HepG2 (cell line): ENCODE measurements around the gene ZBTB46. TPM values are rescaled to one million over a fixed set of nuclear protein-coding genes. Genes with fewer than 3 reads are reported as not detected.

ENCODE experiments used
- GMEB2 ChIP-seq: IDR thresholded peaks from 2 replicates; pipeline ENCODE4 v1.6.1; 2016; ENCODE audit warnings: missing biosample characterization, missing genetic modification reagents, low read depth
- HNRNPUL1 ChIP-seq: fragments of 200-400 bp; formaldehyde crosslinking; IDR thresholded peaks from 2 replicates; pipeline ENCODE4 v1.6.1; 2017; ENCODE audit warnings: low read depth, mild to moderate bottlenecking, low read length, moderate library complexity
- IRX3 ChIP-seq: sonication (generic); formaldehyde crosslinking; IDR thresholded peaks from 2 replicates; pipeline ENCODE4 v1.8.1; 2023; ENCODE audit warnings: mild to moderate bottlenecking, low read depth, missing genetic modification reagents, borderline replicate concordance
- MED1 ChIP-seq: sonication (generic); formaldehyde crosslinking; IDR thresholded peaks from 2 replicates; pipeline ENCODE4 v1.4.0; 2020; ENCODE audit warnings: missing genetic modification reagents
- PRDM15 ChIP-seq: sonication (generic); formaldehyde crosslinking; IDR thresholded peaks from 2 replicates; pipeline ENCODE4 v1.4.0; 2020; ENCODE audit warnings: missing genetic modification reagents
- RXRA ChIP-seq: sonication (generic); formaldehyde crosslinking; IDR thresholded peaks from 2 replicates; pipeline ENCODE4 v1.5.1; 2020; ENCODE audit warnings: missing genetic modification reagents
- SATB2 ChIP-seq: sonication (generic); formaldehyde crosslinking; IDR thresholded peaks from 2 replicates; pipeline ENCODE4 v1.5.0; 2020; ENCODE audit warnings: missing genetic modification reagents
- TEAD3 ChIP-seq: optimal IDR thresholded peaks from 2 replicates; pipeline ENCODE3; 2016; ENCODE audit warnings: borderline replicate concordance
- TP53 ChIP-seq: sonication (generic); formaldehyde crosslinking; conservative IDR thresholded peaks from 2 replicates; pipeline ENCODE4 v1.4.0; 2020; ENCODE audit warnings: missing genetic modification reagents
- U2AF1 ChIP-seq: fragments of 200-400 bp; formaldehyde crosslinking; optimal IDR thresholded peaks from 2 replicates; pipeline ENCODE3; 2017; ENCODE audit warnings: mild to moderate bottlenecking, low read depth, low read length
- ZBTB42 ChIP-seq: sonication (generic); formaldehyde crosslinking; IDR thresholded peaks from 2 replicates; pipeline ENCODE4 v1.5.0; 2020; ENCODE audit warnings: mild to moderate bottlenecking, missing genetic modification reagents
- ZBTB43 ChIP-seq: sonication (generic); formaldehyde crosslinking; conservative IDR thresholded peaks from 2 replicates; pipeline ENCODE4 v1.4.0; 2020; ENCODE audit warnings: missing genetic modification reagents
- ZNF225 ChIP-seq: sonication (generic); formaldehyde crosslinking; IDR thresholded peaks from 2 replicates; pipeline ENCODE4 v1.4.0; 2020; ENCODE audit warnings: mild to moderate bottlenecking, missing genetic modification reagents
- ZNF232 ChIP-seq: sonication (generic); formaldehyde crosslinking; IDR thresholded peaks from 2 replicates; pipeline ENCODE4 v1.4.0; 2020; ENCODE audit warnings: missing genetic modification reagents, borderline replicate concordance
- ZNF317 ChIP-seq: sonication (generic); formaldehyde crosslinking; IDR thresholded peaks from 2 replicates; pipeline ENCODE4 v1.5.0; 2020; ENCODE audit warnings: mild to moderate bottlenecking, missing genetic modification reagents
- ZNF329 ChIP-seq: sonication (generic); formaldehyde crosslinking; IDR thresholded peaks from 2 replicates; pipeline ENCODE4 v1.9.0; 2021; ENCODE audit warnings: low read depth, mild to moderate bottlenecking, missing genetic modification reagents
- ZNF367 ChIP-seq: sonication (generic); formaldehyde crosslinking; IDR thresholded peaks from 2 replicates; pipeline ENCODE4 v1.4.0; 2020; ENCODE audit warnings: missing genetic modification reagents, borderline replicate concordance
- ZNF605 ChIP-seq: sonication (generic); formaldehyde crosslinking; IDR thresholded peaks from 2 replicates; pipeline ENCODE4 v1.8.0; 2022; ENCODE audit warnings: mild to moderate bottlenecking, missing genetic modification reagents
- ZNF607 ChIP-seq: sonication (generic); formaldehyde crosslinking; IDR thresholded peaks from 2 replicates; pipeline ENCODE4 v1.5.1; 2020; ENCODE audit warnings: missing genetic modification reagents, mild to moderate bottlenecking, borderline replicate concordance
- ZSCAN5A ChIP-seq: sonication (generic); formaldehyde crosslinking; IDR thresholded peaks from 2 replicates; pipeline ENCODE4 v1.8.0; 2022; ENCODE audit warnings: mild to moderate bottlenecking, missing genetic modification reagents, borderline replicate concordance
- polyA plus RNA-seq, 8 experiments: library from polyadenylated mRNA; depleted of rRNA in 3 of 8; stranded (reverse) in 7 of 8; unstranded in 1 of 8; fragments of >200 nt; fragmentation: Illumina TruSeq in 4 of 8; extraction: Trizol in 4 of 8; gene quantifications; 2 replicates each; pipeline versions ENCODE4 v1.2.1 to v1.2.3, GENCODE V29; 2011 to 2016; ENCODE audit warnings: low read depth in 4 of 8, missing spikeins in 1 of 8, mixed read lengths in 1 of 8; ENCODE audit not compliant: insufficient read depth in 1 of 8
- total RNA-seq, 5 experiments: library from RNA; depleted of rRNA; stranded (reverse); fragments of >200 nt; fragmentation: Illumina TruSeq; extraction: Trizol; gene quantifications; 2 replicates each; pipeline ENCODE4 v1.2.3, GENCODE V29; 2016; ENCODE audit warnings: low read depth in 1 of 5

The ZBTB46 gene
- total and polyA plus RNA-seq, 2 of the 13 experiments (the other 11 are each of a cell fraction or from before 2014, with no cell fraction given), result 1.6 to 13.5 TPM

- TF ChIP-seq MED1 (CRISPR knock-in tag), result peak; percentile 97
- TF ChIP-seq ZNF367 (CRISPR knock-in tag), result peak; percentile 95; the same call in 1 of the 2 replicates
- TF ChIP-seq U2AF1, result peak; percentile 15
- TF ChIP-seq ZNF605 (CRISPR knock-in tag), result peak; percentile 84
- peak; percentile 83 for TF ChIP-seq ZBTB43 (CRISPR knock-in tag)
- peak; percentile 88 for TF ChIP-seq RXRA
- TF ChIP-seq SATB2 (CRISPR knock-in tag), result peak; percentile 85; the same call in 1 of the 2 replicates
- TF ChIP-seq GMEB2 (CRISPR knock-in tag), result peak; percentile 36; the same call in 1 of the 2 replicates
- peak; percentile 72; the same call in 1 of the 2 replicates for TF ChIP-seq ZSCAN5A
- peak; percentile 95 for TF ChIP-seq HNRNPUL1
- peak; percentile 52; the same call in 1 of the 2 replicates for TF ChIP-seq ZBTB42 (CRISPR knock-in tag)
- peak; percentile 90 for TF ChIP-seq TP53 (CRISPR knock-in tag)
- peak; percentile 91 for TF ChIP-seq ZNF607 (CRISPR knock-in tag)
- TF ChIP-seq ZNF225 (CRISPR knock-in tag), result peak; percentile 73
- TF ChIP-seq ZNF329 (CRISPR knock-in tag), result no peak; the same call in 1 of the 2 replicates
- TF ChIP-seq IRX3, result peak; percentile 89; the same call in 1 of the 2 replicates
- peak; percentile 89; the same call in 1 of the 2 replicates for TF ChIP-seq ZNF232 (CRISPR knock-in tag)
- TF ChIP-seq PRDM15 (CRISPR knock-in tag), result peak; percentile 39; the same call in 1 of the 2 replicates
- no peak for TF ChIP-seq ZNF317 (CRISPR knock-in tag)
- peak; percentile 78 for TF ChIP-seq TEAD3
Observed at GRCh38 chr20:63739130-63740069, 91.7 kb downstream of the ZBTB46 start, which contains the start of gene SLC2A4RG (continued).
